Erythroblast (primary cell): Measurements from ENCODE around the gene CDCA5.

Source experiments
- DNase-seq, 2 experiments: peaks; one replicate each; lab custom pipeline; 2025; lab: John Stamatoyannopoulos, UW
- GATA1 ChIP-seq: IDR thresholded peaks from 2 replicates; pipeline ENCODE4 v1.6.1; 2011; ENCODE audit warnings: low read depth, mild to moderate bottlenecking, control low read depth, low read length, moderate library complexity
- POLR2A ChIP-seq: IDR thresholded peaks from 2 replicates; pipeline ENCODE4 v1.6.1; 2011; ENCODE audit warnings: mild to moderate bottlenecking, low read length

The CDCA5 gene

GRCh38 chr11:65115361-65116082, 31.7 kb upstream of the CDCA5 start:
- TF ChIP-seq POLR2A: no peak
- TF ChIP-seq GATA1: no peak
- no peak for DNase-seq

- DNase-seq: no peak
- TF ChIP-seq GATA1 (no peak), POLR2A (no peak)
These were observed 30.8 kb upstream of the CDCA5 start for GRCh38 chr11:65114538-65115171.

GRCh38 chr11:65113839-65114238, 30.0 kb upstream of the CDCA5 start:
- TF ChIP-seq POLR2A (no peak), GATA1 (no peak)
- DNase-seq: peak; percentile 55 to 64

GRCh38 chr11:65113361-65113756, 29.5 kb upstream of the CDCA5 start:
- TF ChIP-seq GATA1 (no peak), POLR2A (no peak)
- peak; percentile 47 to 53 for DNase-seq

- TF ChIP-seq GATA1: no peak
- TF ChIP-seq POLR2A: peak; percentile 22
- DNase-seq: peak; percentile 82 to 87
These were observed 28.9 kb upstream of the CDCA5 start for GRCh38 chr11:65112546-65113360.

- peak; percentile 95 to 97 for DNase-seq
- TF ChIP-seq GATA1 (no peak), POLR2A (peak; percentile 86)
These were observed 28.1 kb upstream of the CDCA5 start, which contains the start of gene TM7SF2 for GRCh38 chr11:65111744-65112545. Gene TM7SF2, plus strand, starts transcription at chr11:65111872. Its CDS starts 144 bp downstream, at chr11:65112016.

- DNase-seq: no peak
- TF ChIP-seq POLR2A (no peak), GATA1 (no peak)
These were observed 27.4 kb upstream of the CDCA5 start for GRCh38 chr11:65111159-65111743.

GRCh38 chr11:65110354-65110861, 26.6 kb upstream of the CDCA5 start:
- TF ChIP-seq GATA1: no peak
- no peak for TF ChIP-seq POLR2A
- DNase-seq: peak; percentile 85 to 92

GRCh38 chr11:65109231-65110198, 25.7 kb upstream of the CDCA5 start:
- DNase-seq: no peak
- TF ChIP-seq POLR2A: no peak
- no peak for TF ChIP-seq GATA1

- no peak for TF ChIP-seq POLR2A
- no peak for TF ChIP-seq GATA1
- DNase-seq: no peak
These were observed 24.8 kb upstream of the CDCA5 start for GRCh38 chr11:65108469-65109123.

GRCh38 chr11:65107751-65108468, 24.1 kb upstream of the CDCA5 start:
- TF ChIP-seq GATA1 (no peak), POLR2A (no peak)
- DNase-seq: no peak
